HepG2 (cell line): Measurements from ENCODE around the gene WARS2. TPM values are rescaled to one million over a fixed set of nuclear protein-coding genes. Genes with fewer than 3 reads are reported as not detected.

Experiments used
- ATAC-seq: fragments of 200-7000 bp; cut with Tn5 transposase; 3 replicates; pipeline ENCODE4 v1.9.1; 2020; ENCODE audit warnings: mild to moderate bottlenecking, moderate library complexity
- BruUV-seq: library from RNA; stranded (reverse); fragments of 400-500 nt; replicated peaks from 2 replicates; lab custom pipeline; 2021; lab: Mats Ljungman, UMichigan
- CTCF ChIA-PET: fragments of 300-600 bp; formaldehyde crosslinking; extraction: SDS; loops from one replicate; lab custom pipeline; 2021; ENCODE audit warnings: low total read pairs, inconsistent platforms, low intra/inter-chr PET ratio; lab: Yijun Ruan, JAX
- POLR2A ChIA-PET: fragments of 350-600 bp; sonication (Branson Sonifier 250); formaldehyde crosslinking; loops from one replicate; lab custom pipeline; 2020; ENCODE audit warnings: antibody characterized with exemption, inconsistent platforms; lab: Yijun Ruan, JAX
- DNase-seq: peaks from one replicate; pipeline ENCODE4 v3.0.0-alpha.2; 2015; ENCODE audit warnings: low spot score
- FAIRE-seq: peaks from 3 replicates; lab custom pipeline; 2011; peaks lifted over from hg19 to GRCh38; lab: Jason Lieb, UNC
- H2AFZ ChIP-seq: one replicate; pipeline ENCODE4 v1.6.1; 2011; ENCODE audit warnings: low read length, inconsistent platforms
- H3K27ac ChIP-seq: fragments of 300-600 bp; 3 replicates; pipeline ENCODE4 v1.8.0; 2011; ENCODE audit warnings: mixed run types, mild to moderate bottlenecking, mixed read lengths, low read length, inconsistent platforms; ENCODE audit not compliant: insufficient read depth; ENCODE audit errors: extremely low read length
- H3K27me3 ChIP-seq, 2 experiments: fragments of 200-600 bp in 1 of 2; 2 replicates in 1 of 2; 3 replicates in 1 of 2; pipeline versions ENCODE4 v1.6.0 to v1.8.0; 2011; ENCODE audit warnings: low read length in 2 of 2, mild to moderate bottlenecking in 2 of 2, moderate library complexity in 2 of 2, inconsistent platforms in 1 of 2; ENCODE audit not compliant: insufficient read depth in 2 of 2, control insufficient read depth in 1 of 2
- H3K36me3 ChIP-seq, 2 experiments: fragments of 200-600 bp in 1 of 2; replicated peaks in 1 of 2; 2 replicates in 1 of 2; 3 replicates in 1 of 2; pipeline versions ENCODE4 v1.5.1 to v1.8.0; 2011; ENCODE audit warnings: low read length in 2 of 2, inconsistent platforms in 1 of 2; ENCODE audit not compliant: insufficient read depth in 2 of 2, control insufficient read depth in 1 of 2
- H3K4me1 ChIP-seq: 2 replicates; pipeline ENCODE4 v1.5.1; 2012; ENCODE audit warnings: low read length, inconsistent platforms; ENCODE audit not compliant: insufficient read depth
- H3K4me2 ChIP-seq: 2 replicates; pipeline ENCODE4 v1.6.0; 2011; ENCODE audit warnings: low read depth, low read length, inconsistent platforms
- H3K4me3 ChIP-seq, 3 experiments: fragments of 200-600 bp in 1 of 3; sonication (generic), shearing (Covaris generic) in 1 of 3; replicated peaks in 1 of 3; 2 replicates each; pipeline ENCODE4 v1.5.1; 2011 to 2016; ENCODE audit warnings: low read length in 3 of 3, inconsistent platforms in 2 of 3, low read depth in 2 of 3, mild to moderate bottlenecking in 2 of 3, control low read depth in 1 of 3, mixed read lengths in 1 of 3; ENCODE audit not compliant: insufficient read depth in 1 of 3
- H3K79me2 ChIP-seq: one replicate; pipeline ENCODE4 v1.6.1; 2011; ENCODE audit warnings: low read length, inconsistent platforms; ENCODE audit not compliant: insufficient read depth
- H3K9ac ChIP-seq: 2 replicates; pipeline ENCODE4 v1.6.0; 2011; ENCODE audit warnings: mild to moderate bottlenecking, low read depth, low read length, inconsistent platforms; ENCODE audit not compliant: insufficient read depth
- H3K9me3 ChIP-seq: 2 replicates; pipeline ENCODE4 v1.5.1; 2012; ENCODE audit warnings: mild to moderate bottlenecking, low read length
- H4K20me1 ChIP-seq: 2 replicates; pipeline ENCODE4 v1.6.0; 2011; ENCODE audit warnings: inconsistent platforms, mild to moderate bottlenecking, low read length, moderate library complexity; ENCODE audit not compliant: insufficient read depth
- ARNTL ChIP-seq: sonication (generic); formaldehyde crosslinking; IDR thresholded peaks from 2 replicates; pipeline ENCODE4 v1.4.0; 2020; ENCODE audit warnings: mild to moderate bottlenecking, missing genetic modification reagents
- CHD4 ChIP-seq: fragments of 200-600 bp; sonication (generic); IDR thresholded peaks from 2 replicates; pipeline ENCODE4 v1.7.0; 2017; ENCODE audit warnings: mild to moderate bottlenecking, low read length, borderline replicate concordance
- CREM ChIP-seq, 2 experiments: sonication (generic) in 1 of 2; formaldehyde crosslinking in 1 of 2; IDR thresholded peaks; 2 replicates each; pipeline versions ENCODE4 v1.4.0 to v1.6.1; 2016 to 2020; ENCODE audit warnings: antibody characterized with exemption in 1 of 2, mild to moderate bottlenecking in 1 of 2, missing genetic modification reagents in 1 of 2
- ELF4 ChIP-seq: sonication (generic); formaldehyde crosslinking; IDR thresholded peaks from 2 replicates; pipeline ENCODE4 v1.5.0; 2020; ENCODE audit warnings: missing genetic modification reagents, mild to moderate bottlenecking, moderate library complexity, borderline replicate concordance
- HMG20A ChIP-seq: IDR thresholded peaks from 2 replicates; pipeline ENCODE4 v1.6.1; 2016; ENCODE audit warnings: borderline replicate concordance
- HNF1A ChIP-seq, 2 experiments: sonication (generic) in 1 of 2; formaldehyde crosslinking in 1 of 2; IDR thresholded peaks; 2 replicates each; pipeline versions ENCODE4 v1.4.0 to v1.6.1; 2016 to 2020; ENCODE audit warnings: borderline replicate concordance in 1 of 2, low read depth in 1 of 2, mild to moderate bottlenecking in 1 of 2, missing genetic modification reagents in 1 of 2
- IRF2 ChIP-seq: IDR thresholded peaks from 2 replicates; pipeline ENCODE4 v1.6.1; 2018; ENCODE audit warnings: missing genetic modification reagents, missing compliant biosample characterization
- JUN ChIP-seq: sonication (generic); formaldehyde crosslinking; IDR thresholded peaks from 2 replicates; pipeline ENCODE4 v1.4.0; 2020; ENCODE audit warnings: mild to moderate bottlenecking, missing genetic modification reagents
- MTA1 ChIP-seq: sonication (generic); formaldehyde crosslinking; IDR thresholded peaks from 2 replicates; pipeline ENCODE4 v1.4.0; 2020; ENCODE audit warnings: missing genetic modification reagents, mild to moderate bottlenecking, borderline replicate concordance
- NKX3-1 ChIP-seq: sonication (generic); formaldehyde crosslinking; IDR thresholded peaks from 2 replicates; pipeline ENCODE4 v1.5.0; 2020; ENCODE audit warnings: missing genetic modification reagents
- SMYD3 ChIP-seq: sonication (generic); formaldehyde crosslinking; IDR thresholded peaks from 2 replicates; pipeline ENCODE4 v1.8.1; 2023; ENCODE audit warnings: mild to moderate bottlenecking, missing genetic modification reagents
- THYN1 ChIP-seq: sonication (generic); formaldehyde crosslinking; IDR thresholded peaks from 2 replicates; pipeline ENCODE4 v1.8.1; 2023; ENCODE audit warnings: low read depth, mild to moderate bottlenecking, moderate library complexity, missing genetic modification reagents, borderline replicate concordance
- USF2 ChIP-seq, 2 experiments: sonication (generic) in 1 of 2; formaldehyde crosslinking in 1 of 2; IDR thresholded peaks; 2 replicates each; pipeline versions ENCODE4 v1.5.1 to v1.6.1; 2011 to 2020; ENCODE audit warnings: borderline replicate concordance in 1 of 2, low read depth in 1 of 2, low read length in 1 of 2, mild to moderate bottlenecking in 1 of 2, missing genetic modification reagents in 1 of 2, moderate library complexity in 1 of 2
- YY1 ChIP-seq: IDR thresholded peaks from 2 replicates; pipeline ENCODE4 v1.6.1; 2011; ENCODE audit warnings: low read length, low read depth, moderate library complexity, mild to moderate bottlenecking; ENCODE audit not compliant: insufficient read depth, insufficient replicate concordance
- ZNF629 ChIP-seq: sonication (generic); formaldehyde crosslinking; conservative IDR thresholded peaks from 2 replicates; pipeline ENCODE4 v1.5.0; 2020; ENCODE audit warnings: missing genetic modification reagents
- ZNF674 ChIP-seq: sonication (generic); formaldehyde crosslinking; IDR thresholded peaks from 2 replicates; pipeline ENCODE4 v1.5.0; 2020; ENCODE audit warnings: low read depth, mild to moderate bottlenecking, missing genetic modification reagents
- ZNF883 ChIP-seq: sonication (generic); formaldehyde crosslinking; IDR thresholded peaks from 2 replicates; pipeline ENCODE4 v1.5.1; 2020; ENCODE audit warnings: mild to moderate bottlenecking, missing genetic modification reagents; ENCODE audit errors: not compliant biosample characterization
- WGBS: methylation state at CpG from one replicate; pipeline ENCODE4 v1.1.6; 2017; ENCODE audit warnings: low lambda C conversion rate; 5-methylcytosine and 5-hydroxymethylcytosine counted together
- in situ Hi-C: cut with HindIII; loops from 2 replicates; pipeline ENCODE4 v1.10.0; 2017; ENCODE audit warnings: low pct_unique_long_range_greater_than_20kb; ENCODE audit not compliant: extremely low pct_ligation_motif_present
- intact Hi-C: fragments of 100-400 bp; cut with micrococcal nuclease; formaldehyde crosslinking; loops from one replicate; pipeline ENCODE4 v1.10.0; 2022; ENCODE audit not compliant: unreplicated experiment
- polyA plus RNA-seq, 8 experiments: library from polyadenylated mRNA; depleted of rRNA in 3 of 8; stranded (reverse) in 7 of 8; unstranded in 1 of 8; fragments of >200 nt; fragmentation: Illumina TruSeq in 4 of 8; extraction: Trizol in 4 of 8; gene quantifications; 2 replicates each; pipeline versions ENCODE4 v1.2.1 to v1.2.3, GENCODE V29; 2011 to 2016; ENCODE audit warnings: low read depth in 4 of 8, missing spikeins in 1 of 8, mixed read lengths in 1 of 8; ENCODE audit not compliant: insufficient read depth in 1 of 8
- total RNA-seq, 5 experiments: library from RNA; depleted of rRNA; stranded (reverse); fragments of >200 nt; fragmentation: Illumina TruSeq; extraction: Trizol; gene quantifications; 2 replicates each; pipeline ENCODE4 v1.2.3, GENCODE V29; 2016; ENCODE audit warnings: low read depth in 1 of 5

WARS2 gene
- total and polyA plus RNA-seq, 2 of the 13 experiments (the other 11 are each of a cell fraction or from before 2014, with no cell fraction given), result 12.4 to 18.8 TPM

GRCh38 chr1:119048624-119049404, 91.6 kb downstream of the WARS2 start:
- in situ Hi-C loops, result no loop called here
- no peaks in the 10 kb centered on the region for H4K20me1 ChIP-seq
- no peaks in the 10 kb centered on the region; a peak in 1 of 5 replicates for H3K36me3 ChIP-seq
- no peaks in the 10 kb centered on the region for H3K27me3 ChIP-seq
- H3K9me3 ChIP-seq, result no peaks in the 10 kb centered on the region
- no TSS peak for BruUV-seq
- no peaks in the 10 kb centered on the region for H3K79me2 ChIP-seq
- ATAC-seq (no peak), DNase-seq (no peak)
- H2AFZ ChIP-seq, result no peak overlapping the region
- POLR2A ChIA-PET, result no interaction called here
- TF ChIP-seq THYN1 (CRISPR knock-in tag) (no peak), YY1 (no peak), ZNF629 (CRISPR knock-in tag) (no peak), CREM (IDR thresholded peaks at IDR 0.05) (no peak), CREM (CRISPR knock-in tag; IDR thresholded peaks at IDR 0.05) (no peak), ARNTL (CRISPR knock-in tag) (no peak), ZNF674 (no peak), MTA1 (CRISPR knock-in tag) (no peak), USF2 (IDR thresholded peaks at IDR 0.05; ENCODE audit: low read depth, low read length) (no peak), USF2 (CRISPR knock-in tag; IDR thresholded peaks at IDR 0.05; ENCODE audit: borderline replicate concordance) (no peak), HNF1A (IDR thresholded peaks at IDR 0.05; ENCODE audit: low read depth) (no peak), HNF1A (CRISPR knock-in tag; IDR thresholded peaks at IDR 0.05; ENCODE audit: borderline replicate concordance) (no peak), HMG20A (CRISPR knock-in tag) (no peak), CHD4 (no peak), NKX3-1 (CRISPR knock-in tag) (no peak), ELF4 (CRISPR knock-in tag) (no peak), ZNF883 (no peak), IRF2 (CRISPR knock-in tag) (no peak), SMYD3 (no peak), JUN (CRISPR knock-in tag) (no peak)
- TF ChIP-seq, all 625 proteins: peak for 0
- no peak overlapping the region for H3K9ac ChIP-seq
- CTCF ChIA-PET, result no interaction called here
- no peak overlapping the region for H3K4me2 ChIP-seq
- H3K4me1 ChIP-seq, result no peaks in the 10 kb centered on the region
- no peak for FAIRE-seq
- WGBS, result 96% methylated on average over 34 of the region's 34 CpGs
- no peak overlapping the region for H3K27ac ChIP-seq
- H3K4me3 ChIP-seq, result no peak overlapping the region
- intact Hi-C loops, result no loop called here
